Measurements from ENCODE around the gene SERPINB12. TPM values are rescaled to one million over a fixed set of nuclear protein-coding genes. Genes with fewer than 3 reads are reported as not detected.
A peak's percentile ranks its signal among the peaks of the same experiment; 100 is the strongest.

The SERPINB12 gene
- total and polyA plus RNA-seq, 2 of the 13 experiments (the other 11 are each of a cell fraction or from before 2014, with no cell fraction given), result not detected

DNA sequence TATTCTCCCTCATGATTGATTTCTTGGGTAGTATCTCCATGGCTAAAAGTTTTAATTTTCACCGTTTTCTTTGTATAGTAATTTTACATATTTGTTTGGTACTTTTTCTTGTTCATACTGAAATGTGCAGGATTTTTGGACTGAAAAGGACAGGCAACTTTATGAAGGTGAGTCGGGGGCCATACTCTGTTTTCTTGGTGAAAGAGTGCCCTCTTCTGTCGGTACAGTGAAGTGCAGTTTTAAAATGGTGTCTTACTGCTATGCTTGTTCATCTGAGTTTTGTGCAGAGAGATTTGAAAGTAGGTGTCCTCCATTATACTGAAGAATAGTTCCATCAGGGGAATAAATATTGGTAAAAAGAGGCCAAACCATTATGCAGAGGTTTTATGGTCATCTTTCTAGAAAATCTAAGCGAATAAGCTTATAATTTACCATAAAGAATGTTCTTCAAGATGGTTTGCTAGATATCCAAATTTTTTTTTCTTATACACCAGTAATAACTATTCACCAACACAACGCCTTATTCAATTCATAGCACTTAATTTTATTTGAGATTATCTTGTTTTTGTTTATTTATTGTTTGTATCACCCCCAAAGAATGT is 36.3 kb downstream of the SERPINB12 start (continued):
- no peak for TF ChIP-seq ATF7 (IDR thresholded peaks at IDR 0.05)
- TF ChIP-seq ATF7 (CRISPR knock-in tag; IDR thresholded peaks at IDR 0.05), result no peak
- TF ChIP-seq ERF (CRISPR knock-in tag; IDR thresholded peaks at IDR 0.05), result no peak
- TF ChIP-seq ZNF605 (CRISPR knock-in tag; IDR thresholded peaks at IDR 0.05), result no peak
- TF ChIP-seq ZNF264 (CRISPR knock-in tag; IDR thresholded peaks at IDR 0.05), result no peak
- TF ChIP-seq PAF1 (CRISPR knock-in tag; IDR thresholded peaks at IDR 0.05), result no peak
- TF ChIP-seq, protein P1, sequence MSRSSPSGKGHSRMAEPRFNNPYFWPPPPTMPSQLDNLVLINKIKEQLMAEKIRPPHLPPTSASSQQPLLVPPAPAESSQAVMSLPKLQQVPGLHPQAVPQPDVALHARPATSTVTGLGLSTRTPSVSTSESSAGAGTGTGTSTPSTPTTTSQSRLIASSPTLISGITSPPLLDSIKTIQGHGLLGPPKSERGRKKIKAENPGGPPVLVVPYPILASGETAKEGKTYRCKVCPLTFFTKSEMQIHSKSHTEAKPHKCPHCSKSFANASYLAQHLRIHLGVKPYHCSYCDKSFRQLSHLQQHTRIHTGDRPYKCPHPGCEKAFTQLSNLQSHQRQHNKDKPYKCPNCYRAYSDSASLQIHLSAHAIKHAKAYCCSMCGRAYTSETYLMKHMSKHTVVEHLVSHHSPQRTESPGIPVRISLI (CRISPR knock-in tag; IDR thresholded peaks at IDR 0.05; ENCODE audit: borderline replicate concordance), result no peak
- no peak for TF ChIP-seq NKX3-1 (CRISPR knock-in tag; IDR thresholded peaks at IDR 0.05)
- peak; percentile 43; the same call in 1 of the 2 replicates for TF ChIP-seq SMC3 (IDR thresholded peaks at IDR 0.05; ENCODE audit: low read length)

DNA sequence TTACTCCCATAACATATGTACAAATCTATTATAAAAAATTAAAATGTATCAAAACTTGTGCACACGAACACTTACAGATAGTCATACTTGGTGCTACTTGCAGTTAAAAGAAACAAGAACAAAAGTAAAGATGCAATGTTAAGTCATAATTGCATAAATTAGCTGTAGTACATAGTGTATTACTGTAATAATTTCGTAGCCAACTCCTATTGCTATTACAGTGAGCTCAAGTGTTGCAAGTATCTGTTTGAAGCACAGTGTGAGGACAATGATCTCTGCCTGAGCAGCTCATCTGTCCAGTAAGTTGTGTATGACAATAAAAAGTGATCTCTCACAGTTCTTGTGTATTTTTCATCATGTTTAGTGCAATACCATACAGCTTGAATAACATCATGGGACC is 37.4 kb downstream of the SERPINB12 start:
- Histone ChIP-seq H3K36me3 (replicated peaks in 1 of 2; ENCODE audit: control insufficient read depth in 1 of 2, insufficient read depth in 2 of 2, low read length in 2 of 2) (no peaks in the 10 kb centered on the region), H3K4me3 (replicated peaks in 1 of 3; ENCODE audit: insufficient read depth in 1 of 3, low read depth in 2 of 3, low read length in 3 of 3) (no peak overlapping the region), H4K20me1 (ENCODE audit: insufficient read depth, low read length) (no peaks in the 10 kb centered on the region), H3K27me3 (ENCODE audit: control insufficient read depth in 1 of 2, insufficient read depth in 2 of 2, low read length in 2 of 2) (0 out of 5 replicates have a peak, but pooled peaks cover 0 to 3% of the 10 kb centered on the region in 2 experiments), H3K4me1 (ENCODE audit: insufficient read depth, low read length) (no peaks in the 10 kb centered on the region), H3K9me3 (ENCODE audit: low read length) (no peaks in the 10 kb centered on the region), H3K4me2 (ENCODE audit: low read depth, low read length) (no peak overlapping the region), H2AFZ (ENCODE audit: low read length) (no peak overlapping the region), H3K9ac (ENCODE audit: insufficient read depth, low read depth, low read length) (no peak overlapping the region), H3K27ac (ENCODE audit: extremely low read length, insufficient read depth, low read length) (no peak overlapping the region), H3K79me2 (ENCODE audit: insufficient read depth, low read length) (no peaks in the 10 kb centered on the region)
- CTCF ChIA-PET (ENCODE audit: low intra/inter-chr PET ratio, low total read pairs), result interaction anchor here (3.4 kb wide), 1 partner anchor 60 kb away, joined by 26 read pairs; no protein-coding TSS in a partner anchor
- FAIRE-seq (no peak), DNase-seq (ENCODE audit: low spot score) (no peak), ATAC-seq (no peak)
- no TSS peak for BruUV-seq (replicated peaks)
- intact Hi-C loops (cut with micrococcal nuclease; ENCODE audit: unreplicated experiment), result no loop called here
- 1% methylated on average over 2 of the region's 2 CpGs for WGBS (ENCODE audit: low lambda C conversion rate)
- in situ Hi-C loops (cut with HindIII; ENCODE audit: extremely low pct_ligation_motif_present, low pct_unique_long_range_greater_than_20kb), result loop anchor here (5.0 kb wide), 1 partner anchor 62 kb away; no protein-coding TSS in a partner anchor
- POLR2A ChIA-PET, result no interaction called here
- TF ChIP-seq MAFG (CRISPR knock-in tag; IDR thresholded peaks at IDR 0.05) (no peak), REPIN1 (CRISPR knock-in tag; IDR thresholded peaks at IDR 0.05; ENCODE audit: borderline replicate concordance, low read depth) (no peak), AGO1 (IDR thresholded peaks at IDR 0.05; ENCODE audit: low read depth, low read length, poor library complexity, severe bottlenecking) (no peak), HOXA3 (CRISPR knock-in tag; IDR thresholded peaks at IDR 0.05) (no peak)
- TF ChIP-seq, protein P2, sequence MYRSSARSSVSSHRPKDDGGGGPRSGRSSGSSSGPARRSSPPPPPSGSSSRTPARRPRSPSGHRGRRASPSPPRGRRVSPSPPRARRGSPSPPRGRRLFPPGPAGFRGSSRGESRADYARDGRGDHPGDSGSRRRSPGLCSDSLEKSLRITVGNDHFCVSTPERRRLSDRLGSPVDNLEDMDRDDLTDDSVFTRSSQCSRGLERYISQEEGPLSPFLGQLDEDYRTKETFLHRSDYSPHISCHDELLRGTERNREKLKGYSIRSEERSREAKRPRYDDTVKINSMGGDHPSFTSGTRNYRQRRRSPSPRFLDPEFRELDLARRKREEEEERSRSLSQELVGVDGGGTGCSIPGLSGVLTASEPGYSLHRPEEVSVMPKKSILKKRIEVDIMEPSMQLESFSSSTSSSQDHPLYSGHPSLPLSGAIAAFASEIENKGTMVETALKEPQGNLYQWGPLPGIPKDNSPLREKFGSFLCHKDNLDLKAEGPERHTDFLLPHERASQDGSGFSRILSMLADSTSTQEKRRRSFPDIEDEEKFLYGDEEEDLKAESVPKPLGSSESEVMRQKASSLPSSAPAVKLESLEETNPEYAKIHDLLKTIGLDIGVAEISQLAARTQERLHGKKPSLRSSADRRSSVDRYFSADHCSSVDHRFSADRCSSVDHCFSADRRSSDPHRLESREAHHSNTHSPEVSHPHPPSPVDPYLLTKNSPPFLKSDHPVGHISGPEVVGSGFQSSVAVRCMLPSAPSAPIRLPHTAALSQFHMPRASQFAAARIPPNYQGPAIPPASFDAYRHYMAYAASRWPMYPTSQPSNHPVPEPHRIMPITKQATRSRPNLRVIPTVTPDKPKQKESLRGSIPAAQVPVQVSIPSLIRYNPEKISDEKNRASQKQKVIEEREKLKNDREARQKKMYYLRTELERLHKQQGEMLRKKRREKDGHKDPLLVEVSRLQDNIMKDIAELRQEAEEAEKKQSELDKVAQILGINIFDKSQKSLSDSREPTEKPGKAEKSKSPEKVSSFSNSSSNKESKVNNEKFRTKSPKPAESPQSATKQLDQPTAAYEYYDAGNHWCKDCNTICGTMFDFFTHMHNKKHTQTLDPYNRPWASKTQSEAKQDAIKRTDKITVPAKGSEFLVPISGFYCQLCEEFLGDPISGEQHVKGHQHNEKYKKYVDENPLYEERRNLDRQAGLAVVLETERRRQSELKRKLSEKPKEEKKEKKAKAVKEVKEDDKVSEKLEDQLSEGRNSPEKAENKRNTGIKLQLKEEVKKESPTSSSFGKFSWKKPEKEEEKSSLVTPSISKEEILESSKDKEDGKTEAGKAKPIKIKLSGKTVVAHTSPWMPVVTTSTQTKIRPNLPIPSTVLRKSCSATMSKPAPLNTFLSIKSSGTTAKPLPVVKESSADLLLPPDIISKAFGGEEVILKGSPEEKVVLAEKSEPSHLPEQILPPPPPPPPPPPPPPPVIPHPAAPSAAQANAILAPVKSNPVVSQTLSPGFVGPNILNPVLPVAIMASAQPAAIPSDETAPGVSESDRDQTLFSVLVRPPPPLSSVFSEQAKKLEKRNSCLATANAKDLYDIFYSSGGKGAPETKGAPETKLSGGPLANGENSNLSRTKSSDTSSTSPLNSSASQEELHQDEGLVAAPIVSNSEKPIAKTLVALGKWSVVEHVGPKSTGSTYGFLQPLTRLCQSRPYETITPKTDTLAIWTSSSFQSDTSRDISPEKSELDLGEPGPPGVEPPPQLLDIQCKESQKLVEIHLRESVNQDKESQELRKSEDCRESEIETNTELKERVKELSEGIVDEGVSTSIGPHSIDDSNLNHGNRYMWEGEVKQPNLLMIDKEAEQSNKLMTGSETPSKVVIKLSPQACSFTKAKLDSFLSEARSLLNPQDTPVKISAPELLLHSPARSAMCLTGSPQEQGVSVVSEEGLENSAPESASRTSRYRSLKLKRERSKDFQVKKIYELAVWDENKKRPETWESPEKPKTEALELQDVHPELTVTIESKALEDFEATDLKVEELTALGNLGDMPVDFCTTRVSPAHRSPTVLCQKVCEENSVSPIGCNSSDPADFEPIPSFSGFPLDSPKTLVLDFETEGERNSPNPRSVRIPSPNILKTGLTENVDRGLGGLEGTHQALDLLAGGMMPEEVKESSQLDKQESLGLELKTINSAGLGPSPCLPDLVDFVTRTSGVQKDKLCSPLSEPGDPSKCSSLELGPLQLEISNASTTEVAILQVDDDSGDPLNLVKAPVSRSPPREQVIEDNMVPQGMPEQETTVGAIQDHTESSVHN (CRISPR knock-in tag; IDR thresholded peaks at IDR 0.05), result no peak
- TF ChIP-seq, protein P3, sequence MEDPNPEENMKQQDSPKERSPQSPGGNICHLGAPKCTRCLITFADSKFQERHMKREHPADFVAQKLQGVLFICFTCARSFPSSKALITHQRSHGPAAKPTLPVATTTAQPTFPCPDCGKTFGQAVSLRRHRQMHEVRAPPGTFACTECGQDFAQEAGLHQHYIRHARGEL (CRISPR knock-in tag; IDR thresholded peaks at IDR 0.05), result no peak

Measured in HepG2 (cell line).